GM12878 (cell line): ENCODE measurements around the gene AHNAK2.

ENCODE experiments used
- CHD1 ChIP-seq: IDR thresholded peaks from 2 replicates; pipeline ENCODE4 v1.6.1; 2012; ENCODE audit warnings: low read depth, low read length, improper control_type of control experiment
- EZH2 ChIP-seq: IDR thresholded peaks from 2 replicates; pipeline ENCODE4 v1.6.1; 2012; ENCODE audit warnings: low read depth, mild to moderate bottlenecking, control low read depth, inconsistent platforms, low read length, borderline replicate concordance; ENCODE audit not compliant: control insufficient read depth
- POLR2AphosphoS5 ChIP-seq: IDR thresholded peaks from 2 replicates; pipeline ENCODE4 v1.6.1; 2011; ENCODE audit warnings: mild to moderate bottlenecking, low read length, inconsistent platforms
- REST ChIP-seq: IDR thresholded peaks from 2 replicates; pipeline ENCODE4 v1.6.1; 2012; ENCODE audit warnings: mild to moderate bottlenecking, low read depth, low read length
- SREBF2 ChIP-seq: IDR thresholded peaks from 2 replicates; pipeline ENCODE4 v1.6.1; 2012; ENCODE audit warnings: mild to moderate bottlenecking, low read length
- ZNF687 ChIP-seq: fragments of 450-650 bp; IDR thresholded peaks from 2 replicates; pipeline ENCODE4 v1.6.1; 2017; ENCODE audit warnings: mild to moderate bottlenecking, moderate library complexity
- TF ChIP-seq, protein P1 (sequence below): fragments of 450-650 bp; IDR thresholded peaks from 2 replicates; pipeline ENCODE4 v1.6.1; 2017; ENCODE audit warnings: mild to moderate bottlenecking
- TF ChIP-seq, protein P2 (sequence below): IDR thresholded peaks from 2 replicates; pipeline ENCODE4 v1.6.1; 2012; ENCODE audit warnings: low read depth, low read length, improper control_type of control experiment

DNA sequence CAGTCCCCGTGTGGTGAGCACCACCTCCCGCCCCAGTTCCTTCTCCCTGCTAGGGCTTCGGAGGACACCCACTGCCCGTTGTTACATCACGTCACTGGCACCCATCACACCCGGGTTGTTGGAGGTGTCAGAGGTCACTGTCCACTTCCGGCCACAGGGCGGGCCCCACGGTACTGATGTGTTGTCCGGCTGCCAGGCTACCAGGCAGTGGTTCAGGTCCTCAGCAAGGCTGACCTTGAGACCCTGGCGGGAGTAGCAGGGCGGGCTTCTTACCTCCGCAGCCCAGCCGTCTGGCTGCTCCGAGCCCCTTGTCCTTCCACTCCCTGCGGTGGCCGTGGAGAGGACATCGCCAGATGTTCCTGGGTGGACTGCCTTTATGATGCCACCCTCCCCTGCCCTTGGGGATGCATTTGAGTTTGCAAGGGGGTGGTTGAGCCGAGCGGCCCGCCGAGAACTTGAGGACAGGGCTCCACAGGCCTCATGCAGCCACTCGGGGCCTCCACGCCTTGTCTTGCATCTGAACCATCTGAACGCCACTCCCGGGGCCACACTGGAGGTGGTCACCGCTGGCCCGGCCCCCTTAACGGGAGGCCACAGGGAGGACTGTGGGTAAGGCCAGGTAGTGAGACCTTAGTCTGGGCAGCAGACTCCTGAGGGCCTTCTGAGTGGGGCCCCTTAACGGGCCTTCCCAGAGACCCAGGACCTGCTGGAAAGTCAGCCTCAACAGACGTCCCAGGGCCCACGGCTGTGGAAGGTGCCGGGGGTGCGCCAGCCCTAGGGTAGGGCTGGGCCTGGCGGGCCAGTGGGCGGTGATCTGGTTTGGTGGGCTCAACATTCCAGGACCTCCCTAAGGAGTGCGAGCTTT, 80.6 kb downstream of the AHNAK2 start:
- TF ChIP-seq EZH2 = no peak
- TF ChIP-seq POLR2AphosphoS5 = no peak
- TF ChIP-seq REST = no peak
- TF ChIP-seq SREBF2 = no peak
- TF ChIP-seq, protein P1, sequence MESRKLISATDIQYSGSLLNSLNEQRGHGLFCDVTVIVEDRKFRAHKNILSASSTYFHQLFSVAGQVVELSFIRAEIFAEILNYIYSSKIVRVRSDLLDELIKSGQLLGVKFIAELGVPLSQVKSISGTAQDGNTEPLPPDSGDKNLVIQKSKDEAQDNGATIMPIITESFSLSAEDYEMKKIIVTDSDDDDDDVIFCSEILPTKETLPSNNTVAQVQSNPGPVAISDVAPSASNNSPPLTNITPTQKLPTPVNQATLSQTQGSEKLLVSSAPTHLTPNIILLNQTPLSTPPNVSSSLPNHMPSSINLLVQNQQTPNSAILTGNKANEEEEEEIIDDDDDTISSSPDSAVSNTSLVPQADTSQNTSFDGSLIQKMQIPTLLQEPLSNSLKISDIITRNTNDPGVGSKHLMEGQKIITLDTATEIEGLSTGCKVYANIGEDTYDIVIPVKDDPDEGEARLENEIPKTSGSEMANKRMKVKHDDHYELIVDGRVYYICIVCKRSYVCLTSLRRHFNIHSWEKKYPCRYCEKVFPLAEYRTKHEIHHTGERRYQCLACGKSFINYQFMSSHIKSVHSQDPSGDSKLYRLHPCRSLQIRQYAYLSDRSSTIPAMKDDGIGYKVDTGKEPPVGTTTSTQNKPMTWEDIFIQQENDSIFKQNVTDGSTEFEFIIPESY = no peak
- no peak for TF ChIP-seq CHD1
- TF ChIP-seq ZNF687 = no peak
- TF ChIP-seq, protein P2, sequence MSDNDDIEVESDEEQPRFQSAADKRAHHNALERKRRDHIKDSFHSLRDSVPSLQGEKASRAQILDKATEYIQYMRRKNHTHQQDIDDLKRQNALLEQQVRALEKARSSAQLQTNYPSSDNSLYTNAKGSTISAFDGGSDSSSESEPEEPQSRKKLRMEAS = no peak
